ENCODE measurements around the gene SMURF1.

SMURF1 gene

GRCh38 chr7:99141841-99142726, 1.8 kb downstream of the SMURF1 start:
- DNase-seq (ENCODE audit: extremely low read depth, low read depth): no peak
- TF ChIP-seq, protein P1, sequence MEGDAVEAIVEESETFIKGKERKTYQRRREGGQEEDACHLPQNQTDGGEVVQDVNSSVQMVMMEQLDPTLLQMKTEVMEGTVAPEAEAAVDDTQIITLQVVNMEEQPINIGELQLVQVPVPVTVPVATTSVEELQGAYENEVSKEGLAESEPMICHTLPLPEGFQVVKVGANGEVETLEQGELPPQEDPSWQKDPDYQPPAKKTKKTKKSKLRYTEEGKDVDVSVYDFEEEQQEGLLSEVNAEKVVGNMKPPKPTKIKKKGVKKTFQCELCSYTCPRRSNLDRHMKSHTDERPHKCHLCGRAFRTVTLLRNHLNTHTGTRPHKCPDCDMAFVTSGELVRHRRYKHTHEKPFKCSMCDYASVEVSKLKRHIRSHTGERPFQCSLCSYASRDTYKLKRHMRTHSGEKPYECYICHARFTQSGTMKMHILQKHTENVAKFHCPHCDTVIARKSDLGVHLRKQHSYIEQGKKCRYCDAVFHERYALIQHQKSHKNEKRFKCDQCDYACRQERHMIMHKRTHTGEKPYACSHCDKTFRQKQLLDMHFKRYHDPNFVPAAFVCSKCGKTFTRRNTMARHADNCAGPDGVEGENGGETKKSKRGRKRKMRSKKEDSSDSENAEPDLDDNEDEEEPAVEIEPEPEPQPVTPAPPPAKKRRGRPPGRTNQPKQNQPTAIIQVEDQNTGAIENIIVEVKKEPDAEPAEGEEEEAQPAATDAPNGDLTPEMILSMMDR (IDR thresholded peaks at IDR 0.05; ENCODE audit: low read depth, low read length): no peak

GRCh38 chr7:99141334-99141733, 2.6 kb downstream of the SMURF1 start:
- TF ChIP-seq, protein P1 (IDR thresholded peaks at IDR 0.05; ENCODE audit: low read depth, low read length): no peak
- DNase-seq (ENCODE audit: extremely low read depth, low read depth): no peak

GRCh38 chr7:99140813-99141212, 3.1 kb downstream of the SMURF1 start:
- DNase-seq (ENCODE audit: extremely low read depth, low read depth): no peak
- TF ChIP-seq, protein P1 (IDR thresholded peaks at IDR 0.05; ENCODE audit: low read depth, low read length): no peak

GRCh38 chr7:99139036-99139435, 4.9 kb downstream of the SMURF1 start:
- no peak for DNase-seq (ENCODE audit: extremely low read depth, low read depth)
- TF ChIP-seq, protein P1 (IDR thresholded peaks at IDR 0.05; ENCODE audit: low read depth, low read length): no peak

- TF ChIP-seq, protein P1 (IDR thresholded peaks at IDR 0.05; ENCODE audit: low read depth, low read length): no peak
- no peak for DNase-seq (ENCODE audit: extremely low read depth, low read depth)
Measured at GRCh38 chr7:99137411-99138180, 6.3 kb downstream of the SMURF1 start.

DNA sequence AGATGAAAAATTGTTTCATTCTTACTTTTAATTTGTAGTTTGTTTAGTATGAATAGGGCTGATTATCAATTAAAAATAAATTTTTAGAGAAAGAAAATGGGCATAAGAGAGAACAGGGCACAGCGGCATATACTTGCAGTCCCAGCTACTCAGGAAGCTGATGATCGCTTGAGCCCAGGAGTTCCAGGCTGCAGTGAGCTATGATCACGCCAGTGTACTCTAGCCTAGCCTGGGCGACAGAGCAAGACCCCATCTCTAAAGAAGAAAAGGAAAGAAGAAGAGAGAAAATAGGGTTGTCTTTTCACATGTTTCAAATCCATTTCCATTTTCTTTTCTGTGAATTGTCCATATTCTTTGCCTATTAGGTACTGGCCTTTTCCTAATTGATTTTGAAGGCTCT, 8.0 kb downstream of the SMURF1 start:
- TF ChIP-seq, protein P1 (IDR thresholded peaks at IDR 0.05; ENCODE audit: low read depth, low read length): no peak
- no peak for DNase-seq (ENCODE audit: extremely low read depth, low read depth)
